Heart left ventricle (tissue), 13 donors: Measurements from ENCODE around the gene KCNQ1.

Source experiments
- POLR2A ChIP-seq, 2 donors: fragments of 450-650 bp; IDR thresholded peaks; one replicate each; pipeline ENCODE4 v1.6.1; 2017; ENCODE audit warnings: antibody characterized with exemption in 2 of 2, mild to moderate bottlenecking in 2 of 2, moderate library complexity in 2 of 2
- TF ChIP-seq, protein P1 (sequence below), 12 donors: fragments of 200-600 bp; sonication (generic) in 4 of 12; IDR thresholded peaks; one replicate each; pipeline versions ENCODE4 v1.5.0 to v1.8.0; 2018 to 2022; ENCODE audit warnings: antibody characterized with exemption in 12 of 12, mild to moderate bottlenecking in 5 of 12
- donor health status: ischemic (EF 13 %, LVEDD 7.1; RV severe dilation, severe dysfunction).
- donor health status: DM: no; HTN: yes; CAD: no.
- donor health status: DM: no; HTN: no; CAD: no.
- donor health status: ischemic (EF 25% LVEDD 6.9; RV normal size, moderate dysfunction).
- donor health status: ischemic (EF 25% LVEDD 5.7; RV mildly dilated, moderate dysfunction).
- donor health status: ischemic (EF 35%, LVEDD 5.7; RV mildly dilated, moderate dysfunction).
- donor health status: nonischemic (EF 11% LVEDD 7.7; RV severe dilation, severe dysfunction).
- donor health status: DM: yes; HTN: yes; CAD: no.
- donor health status: PGD.
- donor health status: ischemic (EF 29% LVEDD 5.4; RV normal size, mild dysfunction).
- donor health status: nonischemic (EF 23%, LVEDD 6.1; RV moderate dilation, normal function).

DNA sequence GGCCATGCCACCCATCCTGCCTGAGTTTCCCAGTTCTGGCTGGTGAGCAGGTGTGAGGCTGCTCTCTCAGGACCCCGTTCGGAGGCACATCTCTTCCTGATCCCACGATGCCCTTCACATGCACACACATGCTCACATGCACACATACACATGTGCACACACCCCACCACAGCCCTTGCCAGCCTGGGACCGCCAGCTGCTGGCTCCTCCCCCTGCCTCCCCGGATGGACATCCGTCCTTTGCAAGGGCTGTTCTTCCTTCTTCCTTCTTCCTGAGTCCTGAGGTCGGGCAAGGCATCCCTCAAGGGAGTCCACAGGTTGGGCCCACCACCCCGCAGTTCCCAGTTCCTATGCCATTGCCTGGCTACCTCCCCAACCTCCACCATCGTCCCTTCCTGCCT, 451.2 kb downstream of the KCNQ1 start:
- TF ChIP-seq, protein P1, sequence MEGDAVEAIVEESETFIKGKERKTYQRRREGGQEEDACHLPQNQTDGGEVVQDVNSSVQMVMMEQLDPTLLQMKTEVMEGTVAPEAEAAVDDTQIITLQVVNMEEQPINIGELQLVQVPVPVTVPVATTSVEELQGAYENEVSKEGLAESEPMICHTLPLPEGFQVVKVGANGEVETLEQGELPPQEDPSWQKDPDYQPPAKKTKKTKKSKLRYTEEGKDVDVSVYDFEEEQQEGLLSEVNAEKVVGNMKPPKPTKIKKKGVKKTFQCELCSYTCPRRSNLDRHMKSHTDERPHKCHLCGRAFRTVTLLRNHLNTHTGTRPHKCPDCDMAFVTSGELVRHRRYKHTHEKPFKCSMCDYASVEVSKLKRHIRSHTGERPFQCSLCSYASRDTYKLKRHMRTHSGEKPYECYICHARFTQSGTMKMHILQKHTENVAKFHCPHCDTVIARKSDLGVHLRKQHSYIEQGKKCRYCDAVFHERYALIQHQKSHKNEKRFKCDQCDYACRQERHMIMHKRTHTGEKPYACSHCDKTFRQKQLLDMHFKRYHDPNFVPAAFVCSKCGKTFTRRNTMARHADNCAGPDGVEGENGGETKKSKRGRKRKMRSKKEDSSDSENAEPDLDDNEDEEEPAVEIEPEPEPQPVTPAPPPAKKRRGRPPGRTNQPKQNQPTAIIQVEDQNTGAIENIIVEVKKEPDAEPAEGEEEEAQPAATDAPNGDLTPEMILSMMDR (IDR thresholded peaks at IDR 0.05) = no peak
- no peak for TF ChIP-seq POLR2A (IDR thresholded peaks at IDR 0.05)
